ENCODE measurements around the gene CLEC16A.

GRCh38 chr16:11064851-11065250 is 120.5 kb downstream of the CLEC16A start:
- TF ChIP-seq CTCF (IDR thresholded peaks at IDR 0.05) (no peak), EZH2 (IDR thresholded peaks at IDR 0.05; ENCODE audit: borderline replicate concordance, insufficient read depth, low read depth, low read length, poor library complexity, severe bottlenecking) (no peak)
